Sigmoid colon (tissue), 4 donors: ENCODE results near the gene LILRB4.

Source experiments
- EP300 ChIP-seq, 4 donors: sonication (generic); formaldehyde crosslinking; IDR thresholded peaks; one replicate each; pipeline ENCODE4 v1.6.1; 2017; ENCODE audit warnings: antibody characterized with exemption in 4 of 4
- POLR2A ChIP-seq, 2 donors: fragments of 450-650 bp; IDR thresholded peaks; one replicate each; pipeline ENCODE4 v1.6.1; 2016; ENCODE audit warnings: antibody characterized with exemption in 2 of 2, mild to moderate bottlenecking in 2 of 2, moderate library complexity in 2 of 2
- TF ChIP-seq, protein P1 (sequence below), 4 experiments: fragments of 450-650 bp in 3 of 4; fragments of 200-600 bp in 1 of 4; IDR thresholded peaks; one replicate each; pipeline ENCODE4 v1.5.1; 2016 to 2019; ENCODE audit warnings: antibody characterized with exemption in 4 of 4, mild to moderate bottlenecking in 3 of 4, moderate library complexity in 2 of 4

- TF ChIP-seq, protein P1, sequence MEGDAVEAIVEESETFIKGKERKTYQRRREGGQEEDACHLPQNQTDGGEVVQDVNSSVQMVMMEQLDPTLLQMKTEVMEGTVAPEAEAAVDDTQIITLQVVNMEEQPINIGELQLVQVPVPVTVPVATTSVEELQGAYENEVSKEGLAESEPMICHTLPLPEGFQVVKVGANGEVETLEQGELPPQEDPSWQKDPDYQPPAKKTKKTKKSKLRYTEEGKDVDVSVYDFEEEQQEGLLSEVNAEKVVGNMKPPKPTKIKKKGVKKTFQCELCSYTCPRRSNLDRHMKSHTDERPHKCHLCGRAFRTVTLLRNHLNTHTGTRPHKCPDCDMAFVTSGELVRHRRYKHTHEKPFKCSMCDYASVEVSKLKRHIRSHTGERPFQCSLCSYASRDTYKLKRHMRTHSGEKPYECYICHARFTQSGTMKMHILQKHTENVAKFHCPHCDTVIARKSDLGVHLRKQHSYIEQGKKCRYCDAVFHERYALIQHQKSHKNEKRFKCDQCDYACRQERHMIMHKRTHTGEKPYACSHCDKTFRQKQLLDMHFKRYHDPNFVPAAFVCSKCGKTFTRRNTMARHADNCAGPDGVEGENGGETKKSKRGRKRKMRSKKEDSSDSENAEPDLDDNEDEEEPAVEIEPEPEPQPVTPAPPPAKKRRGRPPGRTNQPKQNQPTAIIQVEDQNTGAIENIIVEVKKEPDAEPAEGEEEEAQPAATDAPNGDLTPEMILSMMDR (IDR thresholded peaks at IDR 0.05) = no peak
- TF ChIP-seq EP300 (IDR thresholded peaks at IDR 0.05) = no peak
- TF ChIP-seq POLR2A (IDR thresholded peaks at IDR 0.05) = no peak
These were observed 48.1 kb upstream of the LILRB4 start for GRCh38 chr19:54614726-54615125.
